GM19193 (cell line): ENCODE measurements around the gene BCAN.

Source experiments
- POLR2A ChIP-seq: IDR thresholded peaks from 4 replicates; pipeline ENCODE4 v1.6.1; 2011; ENCODE audit not compliant: insufficient read depth, insufficient read length; ENCODE audit errors: extremely low read depth

BCAN gene

GRCh38 chr1:156704166-156704711, 62.3 kb downstream of the BCAN start:
- no peak for TF ChIP-seq POLR2A

- TF ChIP-seq POLR2A = no peak
Measured at GRCh38 chr1:156704930-156705320, 63.0 kb downstream of the BCAN start.

- no peak for TF ChIP-seq POLR2A
Measured at GRCh38 chr1:156705321-156705917, 63.5 kb downstream of the BCAN start, which contains the start of gene CRABP2. TSS of gene CRABP2 (minus strand) at chr1:156705583. CDS start at chr1:156705446, 137 bp downstream.

GRCh38 chr1:156705918-156706656, 64.2 kb downstream of the BCAN start:
- no peak for TF ChIP-seq POLR2A

GRCh38 chr1:156706657-156707416, 64.9 kb downstream of the BCAN start:
- no peak for TF ChIP-seq POLR2A

GRCh38 chr1:156707417-156708217, 65.7 kb downstream of the BCAN start:
- no peak for TF ChIP-seq POLR2A

GRCh38 chr1:156708218-156708661, 66.3 kb downstream of the BCAN start:
- no peak for TF ChIP-seq POLR2A

- TF ChIP-seq POLR2A = no peak
Measured at GRCh38 chr1:156709031-156709430, 67.1 kb downstream of the BCAN start.
